ENCODE data around the gene SNAPC2. TPM values are rescaled to one million over a fixed set of nuclear protein-coding genes. Genes with fewer than 3 reads are reported as not detected.

The SNAPC2 gene
- total and polyA plus RNA-seq, 12 donors: 5.7 to 26.1 (median 9.5) TPM

- DNase-seq: no peak
- no peaks in the 10 kb centered on the region for H3K4me1 ChIP-seq
- H3K36me3 ChIP-seq: peaks cover 0 to 97% (median 38%) of the 10 kb centered on the region in 9 donors
- no peaks in the 10 kb centered on the region for H3K9me3 ChIP-seq
- no peaks in the 10 kb centered on the region for H3K27me3 ChIP-seq
- no peak for ATAC-seq
- H3K4me3 ChIP-seq: no peak overlapping the region
- TF ChIP-seq, protein P1, sequence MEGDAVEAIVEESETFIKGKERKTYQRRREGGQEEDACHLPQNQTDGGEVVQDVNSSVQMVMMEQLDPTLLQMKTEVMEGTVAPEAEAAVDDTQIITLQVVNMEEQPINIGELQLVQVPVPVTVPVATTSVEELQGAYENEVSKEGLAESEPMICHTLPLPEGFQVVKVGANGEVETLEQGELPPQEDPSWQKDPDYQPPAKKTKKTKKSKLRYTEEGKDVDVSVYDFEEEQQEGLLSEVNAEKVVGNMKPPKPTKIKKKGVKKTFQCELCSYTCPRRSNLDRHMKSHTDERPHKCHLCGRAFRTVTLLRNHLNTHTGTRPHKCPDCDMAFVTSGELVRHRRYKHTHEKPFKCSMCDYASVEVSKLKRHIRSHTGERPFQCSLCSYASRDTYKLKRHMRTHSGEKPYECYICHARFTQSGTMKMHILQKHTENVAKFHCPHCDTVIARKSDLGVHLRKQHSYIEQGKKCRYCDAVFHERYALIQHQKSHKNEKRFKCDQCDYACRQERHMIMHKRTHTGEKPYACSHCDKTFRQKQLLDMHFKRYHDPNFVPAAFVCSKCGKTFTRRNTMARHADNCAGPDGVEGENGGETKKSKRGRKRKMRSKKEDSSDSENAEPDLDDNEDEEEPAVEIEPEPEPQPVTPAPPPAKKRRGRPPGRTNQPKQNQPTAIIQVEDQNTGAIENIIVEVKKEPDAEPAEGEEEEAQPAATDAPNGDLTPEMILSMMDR (IDR thresholded peaks at IDR 0.05): no peak
- no peak overlapping the region for H3K27ac ChIP-seq
- 90 to 91% methylated on average over 22 of the region's 22 CpGs for WGBS, 2 donors
- intact Hi-C loops (cut with DNase I): loop anchor here in 1 of 10 donors (10.0 kb wide), 1 partner anchor 192 kb away; no protein-coding TSS in a partner anchor
These were observed 42.6 kb downstream of the SNAPC2 start for GRCh38 chr19:7962644-7963268.

GRCh38 chr19:7963566-7963965 is 43.4 kb downstream of the SNAPC2 start:
- TF ChIP-seq, protein P1 (IDR thresholded peaks at IDR 0.05): no peak
- DNase-seq: no peak
- Histone ChIP-seq H3K4me3 (no peak overlapping the region), H3K4me1 (no peaks in the 10 kb centered on the region), H3K9me3 (no peaks in the 10 kb centered on the region), H3K27ac (no peak overlapping the region), H3K27me3 (no peaks in the 10 kb centered on the region), H3K36me3 (peaks cover 0 to 99% (median 38%) of the 10 kb centered on the region in 9 donors)
- intact Hi-C loops (cut with DNase I): loop anchor here in 1 of 10 donors (10.0 kb wide), 1 partner anchor 191 kb away; no protein-coding TSS in a partner anchor
- ATAC-seq: no peak
- WGBS, 2 donors: 92 to 94% methylated on average over 25 of the region's 25 CpGs

DNA sequence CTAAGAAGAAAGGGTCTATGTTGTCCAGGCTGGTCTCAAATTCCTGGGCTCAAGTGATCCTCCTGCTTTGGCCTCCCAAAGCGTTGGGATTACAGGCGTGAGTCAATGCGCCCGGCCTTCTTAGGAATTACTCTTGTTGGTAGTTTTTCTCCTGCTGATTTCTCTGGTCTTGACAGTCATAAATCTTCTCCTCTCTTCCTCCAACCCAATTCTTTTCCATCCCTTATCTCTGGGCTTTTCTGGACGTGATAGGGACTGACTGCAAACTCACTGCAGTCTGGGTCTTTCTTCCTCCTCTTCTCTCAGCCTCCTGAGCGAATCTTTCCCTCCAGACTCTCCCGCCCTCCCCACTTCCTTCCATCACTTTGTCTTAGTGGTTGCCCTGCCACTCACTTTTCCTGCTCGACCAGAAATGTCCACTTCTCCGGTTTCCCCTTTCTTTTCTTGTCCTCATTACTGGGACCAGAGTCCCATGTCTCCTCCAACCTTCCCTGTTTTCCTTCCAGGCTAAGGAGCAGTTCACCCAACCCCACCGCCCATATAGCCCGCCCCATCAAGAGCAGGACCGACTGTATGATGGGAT is 45.2 kb downstream of the SNAPC2 start:
- H3K27ac ChIP-seq: no peak overlapping the region
- no peaks in the 10 kb centered on the region for H3K9me3 ChIP-seq
- no peak for ATAC-seq
- no peaks in the 10 kb centered on the region for H3K4me1 ChIP-seq
- H3K27me3 ChIP-seq: no peaks in the 10 kb centered on the region
- TF ChIP-seq, protein P1 (IDR thresholded peaks at IDR 0.05): no peak
- intact Hi-C loops (cut with DNase I): loop anchor here in 2 of 10 donors (5.0 to 10.0 kb wide), 2 partner anchors 37 to 189 kb away; no protein-coding TSS in a partner anchor
- peaks cover 0 to 100% (median 38%) of the 10 kb centered on the region in 9 donors for H3K36me3 ChIP-seq
- no peak for DNase-seq
- 89 to 92% methylated on average over 12 of the region's 12 CpGs for WGBS, 2 donors
- no peak overlapping the region for H3K4me3 ChIP-seq

DNA sequence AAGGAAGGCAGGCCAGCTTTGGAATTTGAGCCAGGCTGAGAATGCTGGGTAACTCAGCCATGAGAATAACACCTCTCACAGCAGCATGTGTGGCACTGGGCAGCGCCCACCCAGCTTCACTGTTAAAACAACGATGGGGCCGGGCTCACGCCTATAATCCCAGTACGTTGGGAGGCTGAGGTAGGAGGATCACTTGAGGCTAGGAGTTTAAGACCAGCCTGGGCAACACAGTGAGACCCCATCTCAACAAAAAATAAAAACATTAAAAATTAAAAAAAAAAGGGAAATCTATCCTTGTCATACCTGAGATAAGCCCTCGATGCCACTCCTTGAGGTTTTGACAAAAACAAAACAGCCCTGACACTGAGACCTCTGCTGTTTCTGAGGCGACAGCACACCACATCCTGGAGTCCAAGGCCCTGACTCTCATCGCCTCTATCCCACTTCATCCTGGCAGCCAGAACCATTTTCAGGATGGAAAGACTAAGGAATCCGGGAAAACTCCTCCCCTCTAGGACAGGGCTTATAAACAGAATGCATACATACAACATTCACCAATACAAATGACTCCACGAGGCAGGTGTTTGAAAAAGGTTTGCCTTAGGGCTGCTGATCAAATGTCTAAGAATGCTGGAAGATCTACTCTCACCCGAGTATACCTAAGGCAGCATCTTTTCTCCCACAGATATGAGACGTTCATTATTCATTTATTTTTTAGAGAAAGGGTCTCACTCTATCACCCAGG is 46.0 kb downstream of the SNAPC2 start:
- intact Hi-C loops (cut with DNase I): loop anchor here in 2 of 10 donors (5.0 to 10.0 kb wide), 2 partner anchors 36 to 189 kb away; no protein-coding TSS in a partner anchor
- H3K27me3 ChIP-seq: no peaks in the 10 kb centered on the region
- no peak overlapping the region for H3K27ac ChIP-seq
- ATAC-seq (no peak), DNase-seq (no peak)
- H3K4me1 ChIP-seq: no peaks in the 10 kb centered on the region
- H3K36me3 ChIP-seq: peaks cover 0 to 100% (median 36%) of the 10 kb centered on the region in 9 donors
- no peak overlapping the region for H3K4me3 ChIP-seq
- WGBS, 2 donors: 93% methylated on average over 12 of the region's 12 CpGs
- H3K9me3 ChIP-seq: no peaks in the 10 kb centered on the region
- TF ChIP-seq, protein P1 (IDR thresholded peaks at IDR 0.05): no peak

Data from heart right ventricle (tissue), 16 donors.